Neuronal stem cell (in vitro differentiated cells): ENCODE measurements around the gene DRC7.

ENCODE experiments used
- DNase-seq: peaks from one replicate; pipeline ENCODE4 v3.0.0-alpha.2; 2013; ENCODE audit warnings: low spot score
- H2AFZ ChIP-seq: one replicate; pipeline ENCODE4 v1.6.1; 2013; ENCODE audit warnings: mild to moderate bottlenecking, low read length, inconsistent platforms
- H2AK5ac ChIP-seq: 2 replicates; pipeline ENCODE4 v1.6.1; 2013; ENCODE audit warnings: low read depth, mild to moderate bottlenecking, inconsistent platforms, low read length, moderate library complexity, mixed read lengths
- H2BK120ac ChIP-seq: 2 replicates; pipeline ENCODE4 v1.6.1; 2013; ENCODE audit warnings: low read depth, mild to moderate bottlenecking, inconsistent platforms, low read length, moderate library complexity, mixed read lengths
- H2BK12ac ChIP-seq: one replicate; pipeline ENCODE4 v1.6.1; 2013; ENCODE audit warnings: low read length, inconsistent platforms
- H2BK15ac ChIP-seq: 2 replicates; pipeline ENCODE4 v1.6.1; 2013; ENCODE audit warnings: mild to moderate bottlenecking, low read length, inconsistent platforms, mixed read lengths
- H2BK5ac ChIP-seq: one replicate; pipeline ENCODE4 v1.6.1; 2013; ENCODE audit warnings: inconsistent platforms, mild to moderate bottlenecking, low read length, moderate library complexity
- H3K14ac ChIP-seq: one replicate; pipeline ENCODE4 v1.6.1; 2013; ENCODE audit warnings: low read length, inconsistent platforms
- H3K18ac ChIP-seq: 2 replicates; pipeline ENCODE4 v1.6.1; 2013; ENCODE audit warnings: low read length, inconsistent platforms
- H3K23ac ChIP-seq: 2 replicates; pipeline ENCODE4 v1.6.1; 2013; ENCODE audit warnings: low read depth, mild to moderate bottlenecking, mixed read lengths, low read length, inconsistent platforms; ENCODE audit not compliant: poor library complexity
- H3K27ac ChIP-seq: replicated peaks from 3 replicates; pipeline ENCODE4 v1.5.1; 2013; ENCODE audit warnings: low read length, inconsistent platforms
- H3K27me3 ChIP-seq, 3 experiments: 2 replicates each; pipeline ENCODE4 v1.6.1; 2013; ENCODE audit warnings: low read length in 3 of 3, mild to moderate bottlenecking in 2 of 3, inconsistent platforms in 1 of 3, low read depth in 1 of 3, mixed read lengths in 1 of 3, moderate library complexity in 1 of 3; ENCODE audit not compliant: control insufficient read depth in 3 of 3, insufficient read depth in 3 of 3
- H3K36me3 ChIP-seq, 2 donors: replicated peaks in 1 of 2; 2 replicates each; pipeline ENCODE4 v1.6.1; 2013; ENCODE audit warnings: low read length in 2 of 2; ENCODE audit not compliant: control insufficient read depth in 2 of 2, insufficient read depth in 2 of 2
- H3K4ac ChIP-seq: 2 replicates; pipeline ENCODE4 v1.6.1; 2013; ENCODE audit warnings: inconsistent platforms, mild to moderate bottlenecking, low read length, moderate library complexity
- H3K4me1 ChIP-seq, 2 donors: 1 replicate in 1 of 2; 2 replicates in 1 of 2; pipeline ENCODE4 v1.6.1; 2013; ENCODE audit warnings: low read length in 2 of 2, low read depth in 1 of 2; ENCODE audit not compliant: control insufficient read depth in 2 of 2, insufficient read depth in 1 of 2
- H3K4me2 ChIP-seq: one replicate; pipeline ENCODE4 v1.6.1; 2013; ENCODE audit warnings: mild to moderate bottlenecking, low read length, inconsistent platforms; ENCODE audit not compliant: insufficient read depth, poor library complexity, severe bottlenecking
- H3K4me3 ChIP-seq, 2 donors: 2 replicates each; pipeline ENCODE4 v1.5.1; 2013; ENCODE audit warnings: low read length in 2 of 2, mild to moderate bottlenecking in 2 of 2, inconsistent platforms in 1 of 2, moderate library complexity in 1 of 2
- H3K79me1 ChIP-seq: one replicate; pipeline ENCODE4 v1.6.1; 2013; ENCODE audit warnings: low read depth, mild to moderate bottlenecking, inconsistent platforms, low read length, moderate library complexity
- H3K9ac ChIP-seq: one replicate; pipeline ENCODE4 v1.6.1; 2013; ENCODE audit warnings: mild to moderate bottlenecking, low read depth, low read length, inconsistent platforms; ENCODE audit not compliant: poor library complexity
- H3K9me3 ChIP-seq, 2 donors: replicated peaks in 1 of 2; 2 replicates each; pipeline versions ENCODE3 to v1.6.1; 2013; ENCODE audit warnings: low read length in 2 of 2, mild to moderate bottlenecking in 2 of 2, inconsistent platforms in 1 of 2, low read depth in 1 of 2, mixed read lengths in 1 of 2, moderate library complexity in 1 of 2; ENCODE audit not compliant: control insufficient read depth in 2 of 2, insufficient read depth in 1 of 2
- H4K8ac ChIP-seq: one replicate; pipeline ENCODE4 v1.6.1; 2013; ENCODE audit warnings: low read depth, mild to moderate bottlenecking, inconsistent platforms, low read length, moderate library complexity
- H4K91ac ChIP-seq: one replicate; pipeline ENCODE4 v1.6.1; 2013; ENCODE audit warnings: low read length, low read depth, mild to moderate bottlenecking, inconsistent platforms; ENCODE audit not compliant: poor library complexity
- WGBS, 2 donors: extraction: QIAGEN DNeasy Blood & Tissue Kit; methylation state at CpG; one replicate each; pipeline ENCODE4 v1.1.7; 2013; ENCODE audit warnings: missing lambda C conversion rate in 2 of 2, mixed read lengths in 1 of 2; ENCODE audit not compliant: insufficient read length in 2 of 2, insufficient replicate concordance in 1 of 2; ENCODE audit errors: extremely low coverage in 2 of 2; 5-methylcytosine and 5-hydroxymethylcytosine counted together

The DRC7 gene

DNA sequence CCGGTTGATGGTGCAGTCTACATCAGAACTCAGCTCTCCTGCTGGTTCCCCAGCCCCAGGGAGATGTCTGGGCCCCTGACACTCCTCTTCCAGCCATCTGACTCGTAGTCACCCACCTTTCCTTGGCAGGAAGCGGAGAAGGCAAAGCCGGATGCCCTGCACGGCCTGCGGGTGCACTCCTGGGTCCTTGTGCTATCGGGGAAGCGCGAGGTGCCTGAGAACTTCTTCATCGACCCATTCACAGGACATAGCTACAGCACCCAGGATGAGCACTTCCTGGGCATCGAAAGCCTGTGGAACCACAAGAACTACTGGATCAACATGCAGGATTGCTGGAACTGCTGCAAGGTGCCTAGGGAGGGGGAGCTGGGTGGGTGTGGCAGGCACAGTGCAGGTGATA is 12.7 kb downstream of the DRC7 start:
- Histone ChIP-seq H3K9ac (peak overlapping the region; percentile 2), H3K4me2 (no peak overlapping the region), H2BK120ac (no peak overlapping the region), H2BK15ac (no peak overlapping the region), H3K23ac (peak overlapping the region; percentile 93), H2AK5ac (peak overlapping the region; percentile 58), H2BK5ac (peak overlapping the region; percentile 59), H4K8ac (no peak overlapping the region), H3K4me1 (no peaks in the 10 kb centered on the region), H3K4me3 (no peak overlapping the region), H3K27me3 (peaks cover 0 to 17% (median 0%) of the 10 kb centered on the region in 3 experiments), H3K14ac (peak overlapping the region; percentile 41), H3K79me1 (peaks cover 3% of the 10 kb centered on the region), H3K9me3 (peaks cover 0 to 4% of the 10 kb centered on the region in 2 donors), H3K18ac (peak overlapping the region; percentile 57), H2BK12ac (no peak overlapping the region), H3K36me3 (no peaks in the 10 kb centered on the region), H2AFZ (no peak overlapping the region), H3K4ac (peak overlapping the region; percentile 44), H4K91ac (no peak overlapping the region), H3K27ac (no peak overlapping the region)
- DNase-seq, result no peak
- no CpG with 5 or more reads among the region's 11 CpGs for WGBS, 2 donors

DNA sequence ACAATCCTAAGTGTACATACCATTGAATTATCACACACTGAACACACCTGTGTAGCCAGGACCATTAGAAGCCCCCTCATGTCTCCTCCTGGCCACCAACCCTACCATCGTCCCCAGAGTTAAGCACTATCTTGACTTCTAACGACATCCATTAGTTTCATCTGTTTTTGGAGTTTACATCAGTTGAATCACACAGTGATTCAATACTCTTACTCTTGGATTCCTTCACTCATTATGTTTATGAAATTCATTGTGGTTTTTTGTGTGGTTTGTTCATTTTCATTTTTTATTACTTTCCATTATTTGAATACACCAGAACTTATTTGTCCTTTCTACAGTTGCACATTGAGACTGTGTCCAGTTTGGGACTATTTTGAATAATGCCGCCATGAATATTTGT is 13.6 kb downstream of the DRC7 start:
- no peak overlapping the region for H3K23ac ChIP-seq
- H3K4ac ChIP-seq, result no peak overlapping the region
- H3K36me3 ChIP-seq, result no peaks in the 10 kb centered on the region
- H3K14ac ChIP-seq, result no peak overlapping the region
- H2BK15ac ChIP-seq, result no peak overlapping the region
- H3K9me3 ChIP-seq, result peaks cover 0 to 4% of the 10 kb centered on the region in 2 donors
- H3K27ac ChIP-seq, result no peak overlapping the region
- H3K27me3 ChIP-seq, result peaks cover 0 to 18% (median 0%) of the 10 kb centered on the region in 3 experiments
- H2BK120ac ChIP-seq, result no peak overlapping the region
- no peak overlapping the region for H3K9ac ChIP-seq
- no peak overlapping the region for H2BK12ac ChIP-seq
- no peak overlapping the region for H3K18ac ChIP-seq
- H2BK5ac ChIP-seq, result no peak overlapping the region
- no peak overlapping the region for H2AK5ac ChIP-seq
- H3K79me1 ChIP-seq, result peaks cover 3% of the 10 kb centered on the region
- no peak overlapping the region for H3K4me2 ChIP-seq
- H3K4me3 ChIP-seq, result no peak overlapping the region
- no peaks in the 10 kb centered on the region for H3K4me1 ChIP-seq
- H4K8ac ChIP-seq, result no peak overlapping the region
- H4K91ac ChIP-seq, result no peak overlapping the region
- no CpG with 5 or more reads among the region's 3 CpGs for WGBS, 2 donors
- no peak for DNase-seq
- H2AFZ ChIP-seq, result no peak overlapping the region

DNA sequence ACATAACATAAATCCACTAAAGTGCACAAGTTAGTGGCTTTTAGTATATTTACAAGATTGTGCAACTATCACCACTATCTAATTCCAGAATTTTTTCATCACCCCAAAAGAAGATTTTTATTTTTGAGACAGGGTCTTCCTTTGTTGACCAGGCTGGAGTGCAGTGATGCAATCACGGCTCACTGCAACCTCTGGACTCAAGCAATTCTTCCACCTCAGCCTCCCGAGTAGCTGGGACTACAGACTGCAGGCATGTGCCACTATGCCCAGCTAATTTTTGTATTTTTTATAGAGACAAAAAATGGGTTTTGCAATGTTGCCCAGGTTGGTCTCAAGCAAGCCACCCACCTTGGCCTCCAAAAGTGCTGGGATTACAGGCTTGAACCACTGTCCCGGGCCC is 15.1 kb downstream of the DRC7 start:
- Histone ChIP-seq H3K36me3 (no peaks in the 10 kb centered on the region), H3K14ac (no peak overlapping the region)
- WGBS, 2 donors, result no CpG with 5 or more reads among the region's 3 CpGs

DNA sequence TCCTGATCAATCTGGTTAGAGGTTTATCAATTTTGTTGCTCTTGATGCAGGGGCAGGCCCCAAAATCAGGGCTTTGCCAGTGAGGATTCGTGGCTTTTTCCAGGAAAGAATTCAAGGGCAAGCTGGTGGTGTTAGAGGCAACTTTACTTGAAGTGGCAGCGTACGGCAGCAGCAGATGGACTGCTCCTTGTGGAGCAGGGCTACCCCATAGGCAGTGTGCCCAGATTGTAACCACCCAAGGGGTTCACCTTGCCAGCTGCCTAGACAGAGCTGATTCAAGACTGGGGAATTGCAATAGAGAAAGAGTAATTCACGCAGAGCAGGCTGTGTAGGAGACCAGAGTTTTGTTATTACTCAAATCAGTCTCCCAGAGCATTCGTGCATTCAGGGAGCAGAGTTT is 16.7 kb downstream of the DRC7 start:
- H2BK12ac ChIP-seq, result no peak overlapping the region
- no peaks in the 10 kb centered on the region for H3K79me1 ChIP-seq
- H3K14ac ChIP-seq, result no peak overlapping the region
- no peak overlapping the region for H3K4ac ChIP-seq
- no peak overlapping the region for H4K91ac ChIP-seq
- H2BK15ac ChIP-seq, result no peak overlapping the region
- H3K4me2 ChIP-seq, result no peak overlapping the region
- peaks cover 0 to 29% (median 0%) of the 10 kb centered on the region in 3 experiments for H3K27me3 ChIP-seq
- H3K23ac ChIP-seq, result no peak overlapping the region
- no peak overlapping the region for H3K27ac ChIP-seq
- no CpG with 5 or more reads among the region's 5 CpGs for WGBS, 2 donors
- H2AFZ ChIP-seq, result no peak overlapping the region
- no peak overlapping the region for H2BK120ac ChIP-seq
- H3K9ac ChIP-seq, result no peak overlapping the region
- H2BK5ac ChIP-seq, result no peak overlapping the region
- H3K18ac ChIP-seq, result no peak overlapping the region
- H4K8ac ChIP-seq, result no peak overlapping the region
- no peaks in the 10 kb centered on the region for H3K9me3 ChIP-seq
- DNase-seq, result no peak
- H3K36me3 ChIP-seq, result no peaks in the 10 kb centered on the region
- H3K4me1 ChIP-seq, result no peaks in the 10 kb centered on the region
- no peak overlapping the region for H3K4me3 ChIP-seq
- no peak overlapping the region for H2AK5ac ChIP-seq

More for the DNA sequence above, 15.1 kb downstream of the DRC7 start:
- H3K4ac ChIP-seq, result no peak overlapping the region
- peaks cover 0 to 4% of the 10 kb centered on the region in 2 donors for H3K9me3 ChIP-seq
- H2BK120ac ChIP-seq, result no peak overlapping the region
- no peak overlapping the region for H2BK15ac ChIP-seq
- no peak overlapping the region for H3K23ac ChIP-seq
- no peak overlapping the region for H4K8ac ChIP-seq
- H3K27ac ChIP-seq, result no peak overlapping the region
- H3K4me2 ChIP-seq, result no peak overlapping the region
- no peak overlapping the region for H2BK12ac ChIP-seq
- H3K18ac ChIP-seq, result no peak overlapping the region
- H4K91ac ChIP-seq, result no peak overlapping the region
- no peak overlapping the region for H2AK5ac ChIP-seq
- H3K9ac ChIP-seq, result no peak overlapping the region
- DNase-seq, result no peak
- peaks cover 2% of the 10 kb centered on the region for H3K79me1 ChIP-seq
- peaks cover 0 to 21% (median 0%) of the 10 kb centered on the region in 3 experiments for H3K27me3 ChIP-seq
- H3K4me3 ChIP-seq, result no peak overlapping the region
- H3K4me1 ChIP-seq, result no peaks in the 10 kb centered on the region
- no peak overlapping the region for H2BK5ac ChIP-seq
- no peak overlapping the region for H2AFZ ChIP-seq
